HG03280 (cell line): ENCODE measurements around the gene CD79A.
"Not testable (repeated sequence)": the region's sequence is repeated elsewhere in the genome, so short reads cannot be mapped to it uniquely, and the experiment has no call there.

Experiments used
- ATAC-seq: cut with Tn5 transposase; IDR thresholded peaks from one replicate; pipeline ENCODE4 v1.9.1; 2021; ENCODE audit warnings: mild to moderate bottlenecking, moderate library complexity; ENCODE audit not compliant: unreplicated experiment

Gene CD79A

GRCh38 chr19:41862445-41862986 is 14.6 kb upstream of the CD79A start:
- no peak for ATAC-seq

DNA sequence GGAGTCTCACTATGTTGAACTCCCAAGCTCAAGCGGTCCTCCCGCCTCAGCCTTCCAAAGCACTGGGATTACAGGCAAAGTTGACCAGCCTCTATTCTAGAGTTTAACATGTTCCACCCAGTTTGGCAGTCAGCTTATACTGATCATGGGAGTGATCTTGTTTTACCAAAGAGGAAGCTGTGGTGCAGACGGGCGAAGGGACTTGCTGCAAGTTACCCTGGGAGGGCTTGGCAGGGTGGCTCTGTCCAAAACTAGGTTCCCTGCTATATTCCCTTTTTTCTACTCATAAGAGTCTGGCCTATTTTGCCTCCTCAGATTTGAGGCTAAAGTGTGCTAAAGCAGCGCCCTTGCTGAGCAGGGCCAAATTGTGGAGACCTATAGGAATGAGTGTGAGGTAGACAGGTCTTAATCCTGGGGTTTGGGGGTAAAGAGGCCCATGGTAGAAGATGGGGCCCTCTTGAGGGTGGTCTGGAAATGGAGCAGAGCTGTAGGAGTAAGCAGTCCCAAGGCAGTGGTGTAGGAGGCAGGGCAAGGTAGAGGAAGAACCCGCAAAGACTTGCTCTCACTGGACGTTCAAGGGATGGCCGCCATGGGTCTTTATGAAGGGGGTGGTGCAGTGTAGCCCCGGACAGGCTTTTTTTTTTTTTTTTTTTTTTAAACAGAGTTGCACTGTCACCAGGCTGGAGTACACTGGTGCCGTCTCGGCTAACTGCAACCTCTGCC is 13.7 kb upstream of the CD79A start:
- ATAC-seq, result no peak

DNA sequence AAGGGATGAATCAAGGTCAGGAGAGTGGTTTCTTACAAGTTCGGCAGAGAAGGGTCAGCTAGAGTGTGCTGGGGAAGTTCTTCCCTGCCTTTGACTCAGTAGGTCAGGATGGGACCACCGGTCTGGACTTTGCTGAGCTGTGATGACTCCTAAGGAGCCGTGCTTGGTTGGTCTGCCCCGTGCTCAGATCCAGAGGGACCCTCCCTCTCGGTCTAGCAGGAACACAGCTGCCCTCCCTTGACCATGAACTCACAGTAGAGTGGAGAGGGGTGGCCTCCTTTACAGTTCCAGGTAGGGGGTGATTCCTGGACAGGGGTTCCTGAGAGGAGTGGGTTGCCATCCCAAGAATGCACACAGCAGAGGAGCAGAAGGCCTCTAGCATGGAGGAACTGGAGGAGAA is 12.7 kb upstream of the CD79A start:
- no peak for ATAC-seq

DNA sequence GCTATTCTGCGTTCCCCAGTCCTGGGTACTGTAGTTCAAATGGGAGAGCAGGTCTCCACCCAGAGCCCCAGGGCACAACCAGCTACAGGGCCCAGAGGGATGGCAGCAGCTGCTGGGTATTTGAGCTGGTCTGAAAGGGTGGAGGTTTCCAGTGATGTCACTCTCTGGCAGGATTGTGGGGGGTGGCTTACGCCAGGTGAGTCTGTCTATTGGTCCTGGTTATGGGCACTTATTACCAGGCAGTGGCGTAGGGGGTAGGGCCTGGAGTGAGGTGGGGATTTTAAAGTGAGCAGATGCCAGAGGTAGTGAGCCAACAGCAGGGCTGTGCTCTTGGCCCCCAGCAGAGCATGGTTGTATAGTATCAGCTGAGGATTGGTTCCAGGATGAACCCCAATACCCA is 10.8 kb upstream of the CD79A start:
- ATAC-seq, result no peak

DNA sequence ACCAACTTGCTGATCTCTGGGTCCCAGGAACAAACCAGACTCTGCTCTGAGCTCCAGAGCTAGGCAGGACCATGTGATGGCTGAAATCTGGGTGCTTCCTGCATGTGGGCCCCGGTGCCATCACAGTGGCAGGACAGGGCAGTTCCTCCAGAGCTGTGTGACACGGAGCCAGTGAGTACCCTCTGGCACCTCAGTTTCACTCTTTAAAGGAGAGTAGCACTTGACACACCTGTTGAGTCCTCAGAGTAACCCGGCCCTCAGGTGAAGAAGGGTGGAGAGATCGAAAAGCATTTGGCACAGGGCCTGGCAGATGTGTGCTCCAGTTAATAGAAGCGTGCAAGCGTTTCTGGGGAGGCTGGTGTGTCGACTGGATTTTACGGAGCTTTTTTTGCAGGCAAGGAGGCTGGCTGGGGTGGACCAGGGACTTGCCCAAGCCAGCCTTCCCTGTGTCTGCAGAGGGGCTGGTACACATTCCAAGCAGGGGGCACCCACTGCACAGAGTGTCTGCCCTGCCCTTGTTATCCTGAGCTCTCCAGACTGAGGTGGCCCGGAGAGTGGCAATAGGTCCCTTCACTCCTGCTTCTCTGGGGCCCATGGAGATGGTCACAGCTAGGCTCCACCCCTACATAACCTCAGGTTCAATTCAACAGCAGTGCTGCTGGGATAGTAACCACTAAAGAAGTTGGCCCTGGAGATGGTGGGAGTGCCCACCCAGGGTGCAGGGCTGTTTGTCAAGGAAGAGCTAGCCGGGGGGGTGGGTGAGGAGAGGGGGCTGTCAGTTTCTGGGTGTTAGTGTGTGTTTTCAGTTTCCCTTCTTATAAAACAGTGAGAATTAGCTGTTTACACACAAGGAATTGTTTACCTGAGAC is 8.7 kb upstream of the CD79A start:
- ATAC-seq, result no peak

DNA sequence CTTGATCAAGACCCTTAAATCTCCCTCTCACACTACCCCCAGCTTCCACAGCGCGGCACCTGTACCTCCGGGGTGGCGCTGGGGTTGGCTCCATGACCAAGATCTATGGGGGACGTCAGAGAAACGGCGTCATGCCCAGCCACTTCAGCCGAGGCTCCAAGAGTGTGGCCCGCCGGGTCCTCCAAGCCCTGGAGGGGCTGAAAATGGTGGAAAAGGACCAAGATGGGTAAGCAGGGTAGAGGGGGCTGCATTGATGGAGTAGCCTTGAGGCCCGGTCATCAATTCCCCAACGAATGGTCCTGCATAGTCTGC is 8.1 kb upstream of the CD79A start:
- no peak for ATAC-seq

DNA sequence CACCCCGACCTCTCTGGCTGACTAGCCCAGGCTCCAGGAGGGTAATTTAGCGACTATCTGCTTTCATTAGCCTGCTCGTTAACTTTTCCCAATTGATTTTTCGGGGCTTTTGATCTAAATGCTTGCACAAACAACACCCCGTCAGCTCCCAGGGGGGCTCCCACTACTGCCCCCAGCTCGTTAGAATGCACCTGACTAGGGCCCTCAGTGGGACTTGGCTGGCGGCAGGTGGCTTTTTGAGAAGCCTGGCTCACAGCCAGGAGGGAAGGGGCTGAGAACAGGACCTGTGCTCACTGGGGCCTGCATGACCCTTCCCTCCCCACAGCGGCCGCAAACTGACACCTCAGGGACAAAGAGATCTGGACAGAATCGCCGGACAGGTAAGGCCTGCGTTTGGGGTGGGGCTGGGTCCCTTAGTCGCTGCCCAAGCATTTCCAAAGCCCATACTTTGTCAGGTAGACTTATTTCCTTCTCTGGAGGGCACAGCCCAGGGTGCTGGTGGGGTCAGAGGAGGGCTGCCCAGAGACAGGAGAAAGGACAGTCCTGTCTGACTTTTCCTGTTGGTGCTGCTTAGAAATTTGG is 7.6 kb upstream of the CD79A start:
- ATAC-seq, result no peak

GRCh38 chr19:41870401-41870873 is 6.6 kb upstream of the CD79A start:
- ATAC-seq, result no peak

DNA sequence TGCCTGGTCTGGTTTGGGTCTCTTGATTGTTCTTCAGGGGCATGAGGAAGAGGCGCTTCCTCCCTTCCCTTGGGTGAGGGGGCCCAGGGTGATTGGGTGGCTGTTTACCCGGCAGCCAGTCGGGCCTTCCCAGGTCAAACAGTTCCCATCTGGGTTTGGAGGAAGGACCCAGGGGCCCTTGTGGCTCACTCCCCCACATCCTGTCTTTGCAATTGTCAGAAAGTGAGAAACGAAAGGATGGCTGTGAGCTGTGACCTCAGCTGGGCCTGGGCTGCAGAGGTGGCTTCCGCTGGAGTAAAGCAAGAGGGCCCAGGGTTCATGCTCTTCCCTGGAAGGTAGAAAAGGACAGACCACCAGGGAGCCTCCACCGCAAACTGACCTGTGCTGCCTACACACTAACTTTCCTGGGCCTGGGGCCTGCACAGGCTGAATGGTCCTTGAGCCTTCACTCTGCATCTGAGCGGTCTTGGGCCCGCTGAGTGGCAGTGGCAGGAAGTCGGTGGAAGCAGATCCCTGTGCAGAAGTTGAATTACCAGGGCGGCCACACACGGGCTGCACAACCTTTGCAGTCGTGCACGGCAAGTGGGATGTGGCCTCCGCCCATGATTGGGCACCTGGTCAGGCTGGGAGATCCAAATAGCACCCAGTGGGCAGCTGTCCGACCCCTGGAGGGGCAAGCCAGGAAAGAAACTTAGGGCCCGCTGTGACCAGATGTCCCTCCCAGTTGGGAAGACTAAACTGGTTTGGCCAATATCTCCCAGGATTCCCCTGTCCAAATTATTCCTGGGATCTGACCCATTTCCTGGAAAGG is 5.3 kb upstream of the CD79A start:
- ATAC-seq, result no peak

- ATAC-seq, result no peak
Measured at GRCh38 chr19:41872384-41872774, 4.7 kb upstream of the CD79A start.

DNA sequence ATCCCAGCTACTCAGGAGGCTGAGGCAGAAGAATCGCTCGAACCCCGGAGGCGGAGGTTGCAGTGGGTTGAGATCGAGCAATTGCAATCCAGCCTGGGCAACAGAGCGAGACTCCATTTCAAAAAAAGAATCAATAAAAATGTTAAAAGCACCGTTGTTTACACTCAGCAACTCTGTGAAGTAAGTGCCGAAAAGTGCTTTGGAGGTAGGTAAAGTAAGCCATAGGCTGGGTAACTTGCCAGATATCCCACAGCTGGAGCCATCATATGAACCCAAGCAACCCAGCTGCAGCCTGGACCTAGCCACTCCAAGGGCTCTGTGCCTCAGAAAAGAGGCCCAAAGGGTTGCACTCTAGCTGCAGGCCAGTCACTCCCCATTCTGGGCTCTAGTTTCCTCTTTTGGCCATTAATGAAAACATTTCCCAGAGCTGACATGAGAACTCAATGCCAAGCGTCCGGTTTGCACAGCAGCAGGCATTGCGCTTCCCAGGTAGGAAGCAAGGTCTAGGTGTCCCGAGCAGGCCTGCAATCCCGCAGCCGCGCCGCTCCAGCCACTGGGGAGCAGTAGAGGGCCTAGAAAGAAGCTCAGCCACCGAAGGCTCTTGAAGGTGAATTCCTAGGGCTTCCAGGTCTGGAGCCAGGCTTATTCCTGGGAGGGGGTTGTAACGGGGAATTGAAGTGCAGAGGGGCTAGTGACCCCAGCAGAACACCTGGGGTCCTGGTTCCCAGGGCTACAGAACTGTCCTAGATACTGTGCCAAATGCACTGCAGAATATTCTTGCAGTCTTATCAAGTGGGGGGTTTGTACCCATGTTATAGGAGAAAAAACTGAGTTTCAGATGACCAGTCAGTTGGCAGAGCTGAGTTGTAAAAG is 4.1 kb upstream of the CD79A start:
- ATAC-seq, result no peak

DNA sequence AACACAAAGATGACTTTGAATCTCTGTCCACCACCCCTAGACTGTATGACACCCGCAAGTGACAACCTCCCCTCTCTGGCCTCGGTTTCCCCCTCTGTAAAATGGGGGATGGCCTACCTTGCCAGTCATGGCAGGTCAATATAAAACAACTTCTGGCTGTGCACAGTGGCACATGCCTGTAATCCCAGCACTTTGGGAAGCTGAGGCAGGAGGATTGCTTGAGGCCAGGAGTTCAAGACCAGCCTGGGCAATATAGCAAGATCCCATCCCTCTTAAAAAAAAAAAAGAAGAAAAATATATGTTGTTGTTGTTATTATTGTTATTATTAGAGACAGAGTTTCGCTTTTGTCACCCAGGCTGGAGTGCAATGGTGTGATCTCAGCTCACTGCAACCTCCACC is 1.1 kb upstream of the CD79A start:
- not testable (repeated sequence) for ATAC-seq

- no peak for ATAC-seq
Measured at GRCh38 chr19:41877916-41878905, 1.1 kb downstream of the CD79A start.

DNA sequence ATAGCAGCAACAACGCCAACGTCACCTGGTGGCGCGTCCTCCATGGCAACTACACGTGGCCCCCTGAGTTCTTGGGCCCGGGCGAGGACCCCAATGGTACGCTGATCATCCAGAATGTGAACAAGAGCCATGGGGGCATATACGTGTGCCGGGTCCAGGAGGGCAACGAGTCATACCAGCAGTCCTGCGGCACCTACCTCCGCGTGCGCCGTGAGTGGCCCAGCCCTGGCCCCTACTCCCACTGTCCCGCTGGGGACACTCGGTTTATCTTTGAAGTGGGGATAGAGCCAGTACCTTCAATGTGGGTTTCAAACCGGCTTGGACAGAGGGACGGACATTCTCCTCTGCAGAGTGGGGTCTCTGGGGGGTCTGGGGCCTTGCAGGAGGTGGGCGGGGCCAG is 2.0 kb downstream of the CD79A start:
- ATAC-seq, result no peak

- no peak for ATAC-seq
Measured at GRCh38 chr19:41879670-41880328, 2.7 kb downstream of the CD79A start.

DNA sequence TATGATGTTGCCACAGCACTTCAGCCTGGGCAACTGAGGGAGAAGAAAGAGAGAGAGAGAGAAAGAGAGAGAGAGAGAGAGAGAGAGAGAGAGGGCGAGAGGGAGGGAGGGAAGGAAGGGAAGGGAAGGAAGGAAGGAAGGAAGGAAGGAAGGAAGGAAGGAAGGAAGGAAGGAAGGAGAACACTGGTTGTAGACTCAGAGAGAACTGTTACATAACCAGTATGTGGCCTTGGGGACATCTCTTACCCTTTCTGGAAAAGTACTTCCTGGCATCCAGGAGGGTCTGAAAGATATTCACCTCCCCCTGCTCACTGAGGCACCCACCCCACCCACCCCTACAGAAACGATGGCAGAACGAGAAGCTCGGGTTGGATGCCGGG is 3.2 kb downstream of the CD79A start:
- no peak for ATAC-seq

- peak; percentile 21 for ATAC-seq
Measured at GRCh38 chr19:41882568-41883462, 5.7 kb downstream of the CD79A start, which contains the start of gene ARHGEF1. ARHGEF1 (plus strand) TSS chr19:41883184; CDS start chr19:41888083, 4,899 bp downstream.
